ENCODE data around the gene POLR2M. TPM values are rescaled to one million over a fixed set of nuclear protein-coding genes. Genes with fewer than 3 reads are reported as not detected.

Gene POLR2M
- total and polyA plus RNA-seq, 10 of the 15 experiments (the other 5 are each of a cell fraction or from before 2014, with no cell fraction given): 5.8 to 364 (median 23.7) TPM

GRCh38 chr15:57738734-57739237 lies 32.3 kb downstream of the POLR2M start:
- no peak for TF ChIP-seq E4F1 (IDR thresholded peaks at IDR 0.05; ENCODE audit: borderline replicate concordance, partially characterized antibody)
- TF ChIP-seq ATF3 (IDR thresholded peaks at IDR 0.05; ENCODE audit: borderline replicate concordance, extremely low read depth, low read depth, low read length): no peak
- no peak for TF ChIP-seq YBX1 (IDR thresholded peaks at IDR 0.05)
- no peak for TF ChIP-seq ESRRA (IDR thresholded peaks at IDR 0.05; ENCODE audit: low read length)
- TF ChIP-seq ZNF24 (IDR thresholded peaks at IDR 0.05): no peak
- TF ChIP-seq FOS (IDR thresholded peaks at IDR 0.05; ENCODE audit: borderline replicate concordance, extremely low read depth, insufficient read length): no peak
- no peak for TF ChIP-seq BHLHE40 (IDR thresholded peaks at IDR 0.05; ENCODE audit: borderline replicate concordance in 1 of 2, low read depth in 2 of 2, low read length in 1 of 2)
- no peak for TF ChIP-seq EED (IDR thresholded peaks at IDR 0.05; ENCODE audit: low read depth)
- no peak for TF ChIP-seq RELA (IDR thresholded peaks at IDR 0.05; ENCODE audit: borderline replicate concordance, partially characterized antibody)
- no TSS peak for BruUV-seq (replicated peaks)
- SMC1A ChIA-PET (ENCODE audit: uncharacterized antibody, unreplicated experiment): no interaction called here

More at GRCh38 chr15:57738734-57739237, 32.3 kb downstream of the POLR2M start:
- in situ Hi-C loops (cut with MboI) (no loop called here), intact Hi-C loops (cut with micrococcal nuclease; ENCODE audit: unreplicated experiment) (loop anchor here (10.0 kb wide), 1 partner anchor 174 kb away; no protein-coding TSS in a partner anchor)
- Histone ChIP-seq H3K4me3 (no peak overlapping the region), H3K36me3 (ENCODE audit: control insufficient read depth in 2 of 2, insufficient read depth in 2 of 2, low read length in 1 of 2) (no peaks in the 10 kb centered on the region), H3K79me2 (ENCODE audit: control insufficient read depth, insufficient read depth, low read length) (no peaks in the 10 kb centered on the region), H3K4me1 (ENCODE audit: control insufficient read depth, insufficient read depth, low read length) (no peaks in the 10 kb centered on the region), H3K27ac (ENCODE audit: control insufficient read depth, insufficient read depth) (no peak overlapping the region), H4K20me1 (ENCODE audit: control insufficient read depth, insufficient read depth) (no peaks in the 10 kb centered on the region), H3K9me3 (replicated peaks; ENCODE audit: control insufficient read depth, insufficient read depth, low read length) (no peaks in the 10 kb centered on the region), H3K9ac (ENCODE audit: control insufficient read depth, insufficient read depth, low read length) (no peak overlapping the region), H3K27me3 (replicated peaks in 1 of 2; ENCODE audit: control insufficient read depth in 2 of 2, insufficient read depth in 2 of 2, low read length in 1 of 2) (no peaks in the 10 kb centered on the region), H2AFZ (ENCODE audit: control insufficient read depth, low read depth, low read length) (no peak overlapping the region), H3K4me2 (ENCODE audit: control insufficient read depth, insufficient read depth) (no peak overlapping the region)
- POLR2A ChIA-PET: no interaction called here
- RAD21 ChIA-PET (ENCODE audit: unreplicated experiment): no interaction called here
- CTCF ChIA-PET: interaction anchor here (0.6 to 2.0 kb wide), 3 partner anchors 121 to 471 kb away, joined by 3 to 7 read pairs (median 4); no protein-coding TSS in a partner anchor
- 39% methylated on average over 1 of the region's 1 CpG for WGBS (ENCODE audit: insufficient coverage, insufficient replicate concordance, low lambda C conversion rate, missing lambda C conversion rate)
- ATAC-seq (no peak), FAIRE-seq (no peak), DNase-seq (ENCODE audit: low read depth, low spot score) (no peak)
